ENCODE data around the gene COX11.

COX11 gene

DNA sequence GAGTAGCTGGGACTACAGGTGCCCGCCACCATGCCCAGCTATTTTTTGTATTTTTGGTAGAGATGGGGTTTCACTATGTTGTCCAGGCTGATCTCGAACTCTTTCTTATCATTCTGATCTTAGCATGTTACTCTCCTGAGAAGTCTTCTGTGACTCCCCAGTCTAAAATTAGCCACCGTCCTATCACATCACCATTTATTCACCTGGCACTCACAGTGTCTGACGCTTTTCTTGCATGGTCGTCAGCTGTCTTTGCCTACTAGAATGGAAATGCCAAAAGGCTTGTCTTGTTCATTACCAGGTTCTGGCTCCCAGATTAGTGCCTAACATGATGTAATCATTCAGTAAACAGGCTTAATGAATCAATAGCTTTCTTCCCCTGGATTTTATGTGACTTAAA is 44.0 kb downstream of the COX11 start:
- Histone ChIP-seq H3K9me3 (replicated peaks; ENCODE audit: insufficient read depth, low read length) (no peaks in the 10 kb centered on the region), H3F3A (ENCODE audit: insufficient read depth, low read length) (no peaks in the 10 kb centered on the region), H3K9me2 (replicated peaks; ENCODE audit: insufficient read depth, low read length) (no peaks in the 10 kb centered on the region), H4K20me1 (ENCODE audit: insufficient read depth, low read length) (no peaks in the 10 kb centered on the region), H3K4me3 (ENCODE audit: low read length) (no peak overlapping the region), H2AFZ (ENCODE audit: low read length) (no peak overlapping the region), H3K27ac (ENCODE audit: low read length) (no peak overlapping the region), H3K27me3 (replicated peaks; ENCODE audit: insufficient read depth, low read length) (no peaks in the 10 kb centered on the region), H3K4me2 (ENCODE audit: low read depth, low read length) (no peak overlapping the region), H3K79me2 (ENCODE audit: low read length) (no peaks in the 10 kb centered on the region), H3K4me1 (ENCODE audit: low read length) (no peaks in the 10 kb centered on the region), H3K9ac (ENCODE audit: low read length) (no peak overlapping the region), H3K36me3 (replicated peaks; ENCODE audit: insufficient read depth, low read length) (no peaks in the 10 kb centered on the region)
- DNase-seq, result no peak
- TF ChIP-seq EZH2phosphoT487 (IDR thresholded peaks at IDR 0.05; ENCODE audit: low read length), result no peak
- TF ChIP-seq, protein P1, sequence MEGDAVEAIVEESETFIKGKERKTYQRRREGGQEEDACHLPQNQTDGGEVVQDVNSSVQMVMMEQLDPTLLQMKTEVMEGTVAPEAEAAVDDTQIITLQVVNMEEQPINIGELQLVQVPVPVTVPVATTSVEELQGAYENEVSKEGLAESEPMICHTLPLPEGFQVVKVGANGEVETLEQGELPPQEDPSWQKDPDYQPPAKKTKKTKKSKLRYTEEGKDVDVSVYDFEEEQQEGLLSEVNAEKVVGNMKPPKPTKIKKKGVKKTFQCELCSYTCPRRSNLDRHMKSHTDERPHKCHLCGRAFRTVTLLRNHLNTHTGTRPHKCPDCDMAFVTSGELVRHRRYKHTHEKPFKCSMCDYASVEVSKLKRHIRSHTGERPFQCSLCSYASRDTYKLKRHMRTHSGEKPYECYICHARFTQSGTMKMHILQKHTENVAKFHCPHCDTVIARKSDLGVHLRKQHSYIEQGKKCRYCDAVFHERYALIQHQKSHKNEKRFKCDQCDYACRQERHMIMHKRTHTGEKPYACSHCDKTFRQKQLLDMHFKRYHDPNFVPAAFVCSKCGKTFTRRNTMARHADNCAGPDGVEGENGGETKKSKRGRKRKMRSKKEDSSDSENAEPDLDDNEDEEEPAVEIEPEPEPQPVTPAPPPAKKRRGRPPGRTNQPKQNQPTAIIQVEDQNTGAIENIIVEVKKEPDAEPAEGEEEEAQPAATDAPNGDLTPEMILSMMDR (IDR thresholded peaks at IDR 0.05; ENCODE audit: low read length), result no peak
- TF ChIP-seq EZH2 (optimal IDR thresholded peaks at IDR 0.05; ENCODE audit: low read depth, low read length), result no peak

DNA sequence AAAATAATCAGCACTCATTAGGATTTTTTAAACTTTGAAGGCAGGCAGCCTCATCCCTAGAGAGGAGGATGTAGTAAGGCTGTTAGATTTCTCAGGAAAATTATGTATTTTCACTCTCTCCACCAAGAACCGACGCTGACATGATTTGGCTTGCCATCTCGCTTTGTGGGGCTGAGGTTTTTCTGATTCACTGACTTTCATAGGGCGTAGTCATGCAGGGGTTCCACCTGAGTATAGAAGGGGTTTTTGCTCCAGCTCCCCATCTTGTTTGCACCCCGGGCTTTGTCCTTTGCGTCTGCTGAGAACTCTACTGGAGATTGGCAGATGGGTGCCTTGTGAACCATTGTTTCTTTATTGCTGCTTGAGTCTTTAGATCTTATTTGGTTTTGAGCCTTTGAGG is 47.6 kb downstream of the COX11 start:
- no peak overlapping the region for H3K4me2 ChIP-seq (ENCODE audit: low read depth, low read length)
- no peaks in the 10 kb centered on the region for H3K4me1 ChIP-seq (ENCODE audit: low read length)
- no peak overlapping the region for H3K27ac ChIP-seq (ENCODE audit: low read length)
- H3K9me3 ChIP-seq (replicated peaks; ENCODE audit: insufficient read depth, low read length), result no peaks in the 10 kb centered on the region
- no peaks in the 10 kb centered on the region for H3F3A ChIP-seq (ENCODE audit: insufficient read depth, low read length)
- no peak for DNase-seq
- no peak overlapping the region for H3K4me3 ChIP-seq (ENCODE audit: low read length)
- no peak overlapping the region for H2AFZ ChIP-seq (ENCODE audit: low read length)
- no peaks in the 10 kb centered on the region for H3K27me3 ChIP-seq (replicated peaks; ENCODE audit: insufficient read depth, low read length)
- H3K79me2 ChIP-seq (ENCODE audit: low read length), result no peaks in the 10 kb centered on the region
- no peaks in the 10 kb centered on the region for H3K9me2 ChIP-seq (replicated peaks; ENCODE audit: insufficient read depth, low read length)
- H3K36me3 ChIP-seq (replicated peaks; ENCODE audit: insufficient read depth, low read length), result no peaks in the 10 kb centered on the region
- TF ChIP-seq, protein P1 (IDR thresholded peaks at IDR 0.05; ENCODE audit: low read length), result no peak
- TF ChIP-seq EZH2 (optimal IDR thresholded peaks at IDR 0.05; ENCODE audit: low read depth, low read length) (no peak), EZH2phosphoT487 (IDR thresholded peaks at IDR 0.05; ENCODE audit: low read length) (no peak)
- H4K20me1 ChIP-seq (ENCODE audit: insufficient read depth, low read length), result no peaks in the 10 kb centered on the region
- no peak overlapping the region for H3K9ac ChIP-seq (ENCODE audit: low read length)

DNA sequence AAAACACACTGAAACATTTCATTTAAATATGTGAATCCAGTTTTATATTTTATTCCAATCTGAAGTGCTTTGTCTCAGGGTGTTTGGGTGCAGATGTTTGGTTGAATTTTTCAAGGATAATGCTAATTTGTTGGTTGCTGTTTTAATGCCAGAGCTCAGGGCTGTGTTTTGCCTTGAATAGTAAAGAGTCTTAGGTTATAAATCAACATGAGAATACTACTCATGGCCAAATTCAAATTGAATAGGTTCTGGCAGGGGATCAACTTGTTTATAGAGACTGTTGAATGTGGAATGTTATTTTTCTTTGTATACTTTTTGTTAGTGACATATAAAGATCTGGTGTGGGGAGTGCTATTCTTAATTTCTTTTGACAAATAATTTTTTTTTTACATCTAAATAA is 49.0 kb downstream of the COX11 start:
- Histone ChIP-seq H3K4me1 (ENCODE audit: low read length) (no peaks in the 10 kb centered on the region), H3K36me3 (replicated peaks; ENCODE audit: insufficient read depth, low read length) (no peaks in the 10 kb centered on the region), H3K4me3 (ENCODE audit: low read length) (no peak overlapping the region), H3K27ac (ENCODE audit: low read length) (no peak overlapping the region), H3F3A (ENCODE audit: insufficient read depth, low read length) (no peaks in the 10 kb centered on the region), H3K9me2 (replicated peaks; ENCODE audit: insufficient read depth, low read length) (no peaks in the 10 kb centered on the region), H3K4me2 (ENCODE audit: low read depth, low read length) (no peak overlapping the region), H3K9me3 (replicated peaks; ENCODE audit: insufficient read depth, low read length) (no peaks in the 10 kb centered on the region), H2AFZ (ENCODE audit: low read length) (no peak overlapping the region), H3K9ac (ENCODE audit: low read length) (no peak overlapping the region), H4K20me1 (ENCODE audit: insufficient read depth, low read length) (no peaks in the 10 kb centered on the region), H3K79me2 (ENCODE audit: low read length) (no peaks in the 10 kb centered on the region), H3K27me3 (replicated peaks; ENCODE audit: insufficient read depth, low read length) (no peaks in the 10 kb centered on the region)
- no peak for DNase-seq
- TF ChIP-seq, protein P1 (IDR thresholded peaks at IDR 0.05; ENCODE audit: low read length), result no peak
- TF ChIP-seq EZH2 (optimal IDR thresholded peaks at IDR 0.05; ENCODE audit: low read depth, low read length) (no peak), EZH2phosphoT487 (IDR thresholded peaks at IDR 0.05; ENCODE audit: low read length) (no peak)

Measured in MM.1S (cell line).